HG03469 (cell line): ENCODE results near the gene IQCH.

Experiments
- ATAC-seq: cut with Tn5 transposase; IDR thresholded peaks from one replicate; pipeline ENCODE4 v1.9.1; 2021; ENCODE audit warnings: mild to moderate bottlenecking, moderate library complexity, moderate number of reproducible peaks; ENCODE audit not compliant: unreplicated experiment

Gene IQCH

GRCh38 chr15:67520321-67521028 is 265.9 kb downstream of the IQCH start:
- no peak for ATAC-seq

- ATAC-seq, result peak; percentile 45
Measured at GRCh38 chr15:67521029-67521782, 266.6 kb downstream of the IQCH start, which contains the start of gene C15orf61. TSS of gene C15orf61 (plus strand) at chr15:67521131. CDS start at chr15:67521249, 118 bp downstream.

- no peak for ATAC-seq
Measured at GRCh38 chr15:67521783-67522568, 267.4 kb downstream of the IQCH start.

GRCh38 chr15:67523330-67523729 is 268.7 kb downstream of the IQCH start:
- ATAC-seq, result no peak

- ATAC-seq, result no peak
Measured at GRCh38 chr15:67524235-67524634, 269.6 kb downstream of the IQCH start.

- no peak for ATAC-seq
Measured at GRCh38 chr15:67528513-67528912, 273.9 kb downstream of the IQCH start.

GRCh38 chr15:67531379-67531914 is 276.9 kb downstream of the IQCH start:
- ATAC-seq, result no peak

GRCh38 chr15:67533873-67534272 is 279.3 kb downstream of the IQCH start:
- ATAC-seq, result no peak

- ATAC-seq, result no peak
Measured at GRCh38 chr15:67534360-67534759, 279.8 kb downstream of the IQCH start.

GRCh38 chr15:67537771-67538170 is 283.2 kb downstream of the IQCH start:
- no peak for ATAC-seq

- no peak for ATAC-seq
Measured at GRCh38 chr15:67542420-67543347, 288.1 kb downstream of the IQCH start, which contains the start of gene MAP2K5. TSS of gene MAP2K5 (plus strand) at chr15:67542703. CDS start at chr15:67543336, 633 bp downstream.

GRCh38 chr15:67543348-67543718 is 288.7 kb downstream of the IQCH start:
- ATAC-seq, result no peak

GRCh38 chr15:67544475-67544874 is 289.9 kb downstream of the IQCH start:
- no peak for ATAC-seq

GRCh38 chr15:67545864-67546263 is 291.3 kb downstream of the IQCH start:
- no peak for ATAC-seq

GRCh38 chr15:67547064-67547463 is 292.5 kb downstream of the IQCH start:
- ATAC-seq, result no peak

GRCh38 chr15:67547836-67548235 is 293.2 kb downstream of the IQCH start:
- no peak for ATAC-seq

GRCh38 chr15:67548236-67548852 is 293.8 kb downstream of the IQCH start:
- ATAC-seq, result no peak

- no peak for ATAC-seq
Measured at GRCh38 chr15:67548862-67549651, 294.5 kb downstream of the IQCH start.

- no peak for ATAC-seq
Measured at GRCh38 chr15:67549736-67550135, 295.1 kb downstream of the IQCH start.
